ENCODE results near the gene ZNF225.

DNA sequence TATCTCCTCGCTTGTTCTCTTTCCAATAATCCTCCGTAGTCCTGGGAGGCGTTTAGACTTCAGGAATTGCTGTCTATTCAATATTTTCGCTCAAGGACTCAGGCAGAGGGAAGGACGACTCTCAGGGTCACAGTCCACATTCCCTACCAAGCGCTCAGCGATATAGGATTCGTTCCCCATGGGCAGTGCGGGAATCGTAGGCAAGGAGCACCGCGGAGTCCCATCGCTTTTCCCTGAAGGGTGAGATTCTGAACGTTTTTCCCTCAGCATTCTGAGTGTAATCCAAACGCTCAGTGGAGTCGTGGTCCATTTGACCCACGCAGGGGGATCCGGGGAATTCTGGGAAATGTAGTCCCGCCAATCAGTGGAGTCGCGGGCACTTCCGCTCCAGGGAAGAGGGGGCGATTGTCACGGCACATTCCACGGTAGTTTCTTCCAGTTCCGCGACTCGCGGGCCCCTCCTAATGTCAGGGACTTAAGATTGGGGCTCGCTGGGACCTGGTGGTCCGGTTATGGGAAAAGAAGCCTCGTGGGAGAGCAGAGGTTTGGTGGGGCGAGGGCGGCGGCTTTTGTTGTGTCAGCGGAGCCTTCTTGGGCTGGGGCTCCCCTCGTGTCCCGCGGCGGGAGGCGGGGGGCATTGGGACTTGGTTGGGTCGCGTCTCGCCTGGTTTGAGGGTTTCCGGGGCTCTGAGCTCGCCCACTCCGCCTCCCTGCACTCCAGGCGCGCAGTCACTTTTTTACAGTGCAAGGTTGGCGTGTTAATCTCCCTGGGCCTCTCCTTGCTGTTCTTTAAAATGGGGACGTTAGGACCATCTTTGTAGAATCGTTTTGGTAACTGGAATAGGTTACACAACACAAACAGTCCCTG lies 28.2 kb downstream of the ZNF225 start, which contains the start of gene ZNF234:
- TF ChIP-seq POLR2A (IDR thresholded peaks at IDR 0.05): peak in 1 of 2 donors; percentile 54
- TF ChIP-seq, protein P1, sequence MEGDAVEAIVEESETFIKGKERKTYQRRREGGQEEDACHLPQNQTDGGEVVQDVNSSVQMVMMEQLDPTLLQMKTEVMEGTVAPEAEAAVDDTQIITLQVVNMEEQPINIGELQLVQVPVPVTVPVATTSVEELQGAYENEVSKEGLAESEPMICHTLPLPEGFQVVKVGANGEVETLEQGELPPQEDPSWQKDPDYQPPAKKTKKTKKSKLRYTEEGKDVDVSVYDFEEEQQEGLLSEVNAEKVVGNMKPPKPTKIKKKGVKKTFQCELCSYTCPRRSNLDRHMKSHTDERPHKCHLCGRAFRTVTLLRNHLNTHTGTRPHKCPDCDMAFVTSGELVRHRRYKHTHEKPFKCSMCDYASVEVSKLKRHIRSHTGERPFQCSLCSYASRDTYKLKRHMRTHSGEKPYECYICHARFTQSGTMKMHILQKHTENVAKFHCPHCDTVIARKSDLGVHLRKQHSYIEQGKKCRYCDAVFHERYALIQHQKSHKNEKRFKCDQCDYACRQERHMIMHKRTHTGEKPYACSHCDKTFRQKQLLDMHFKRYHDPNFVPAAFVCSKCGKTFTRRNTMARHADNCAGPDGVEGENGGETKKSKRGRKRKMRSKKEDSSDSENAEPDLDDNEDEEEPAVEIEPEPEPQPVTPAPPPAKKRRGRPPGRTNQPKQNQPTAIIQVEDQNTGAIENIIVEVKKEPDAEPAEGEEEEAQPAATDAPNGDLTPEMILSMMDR (IDR thresholded peaks at IDR 0.05): peak in 2 of 12 donors; percentile 8 to 17

All from heart left ventricle (tissue), 13 donors.